ENCODE measurements around the gene SLC22A5.
"Not testable (repeated sequence)": the region's sequence is repeated elsewhere in the genome, so short reads cannot be mapped to it uniquely, and the experiment has no call there.

The SLC22A5 gene

GRCh38 chr5:132415516-132415915 is 46.0 kb downstream of the SLC22A5 start:
- not testable (repeated sequence) for DNase-seq

GRCh38 chr5:132416306-132417009 is 46.9 kb downstream of the SLC22A5 start:
- DNase-seq: no peak

- DNase-seq: no peak
These were observed 47.5 kb downstream of the SLC22A5 start for GRCh38 chr5:132417010-132417439.

GRCh38 chr5:132417461-132417860 is 48.0 kb downstream of the SLC22A5 start:
- DNase-seq: no peak

GRCh38 chr5:132417889-132418485 is 48.5 kb downstream of the SLC22A5 start:
- DNase-seq: no peak

GRCh38 chr5:132418881-132419280 is 49.4 kb downstream of the SLC22A5 start:
- no peak for DNase-seq

GRCh38 chr5:132419502-132420468 is 50.3 kb downstream of the SLC22A5 start:
- DNase-seq: peak; percentile 64

GRCh38 chr5:132420706-132421272 is 51.3 kb downstream of the SLC22A5 start:
- no peak for DNase-seq

- DNase-seq: no peak
These were observed 52.0 kb downstream of the SLC22A5 start for GRCh38 chr5:132421462-132421861.

GRCh38 chr5:132422720-132423437 is 53.4 kb downstream of the SLC22A5 start:
- DNase-seq: no peak

- DNase-seq: no peak
These were observed 54.0 kb downstream of the SLC22A5 start for GRCh38 chr5:132423438-132423898.

- no peak for DNase-seq
These were observed 54.8 kb downstream of the SLC22A5 start for GRCh38 chr5:132424167-132424880.

GRCh38 chr5:132425009-132425937 is 55.8 kb downstream of the SLC22A5 start:
- DNase-seq: no peak

GRCh38 chr5:132425975-132426524 is 56.5 kb downstream of the SLC22A5 start:
- DNase-seq: no peak

- DNase-seq: no peak
These were observed 57.1 kb downstream of the SLC22A5 start for GRCh38 chr5:132426525-132427138.

- DNase-seq: no peak
These were observed 58.0 kb downstream of the SLC22A5 start for GRCh38 chr5:132427281-132428146.

- DNase-seq: no peak
These were observed 58.6 kb downstream of the SLC22A5 start for GRCh38 chr5:132428147-132428482.

Data from NCI-H446 treated with DMSO at 0.1 percent for 48 hours (cell line).